ENCODE data around the gene UPK1A.

UPK1A gene

GRCh38 chr19:35715355-35715809 lies 49.1 kb downstream of the UPK1A start:
- Histone ChIP-seq H3K4me3 (ENCODE audit: insufficient read depth, low read depth, low read length, poor library complexity, severe bottlenecking) (no peak overlapping the region), H3K9me3 (ENCODE audit: control insufficient read depth, low read length) (no peaks in the 10 kb centered on the region), H3K4me1 (ENCODE audit: control insufficient read depth, insufficient read depth, low read length, poor library complexity, severe bottlenecking) (peaks cover 53% of the 10 kb centered on the region), H3K27ac (ENCODE audit: insufficient read depth, low read length, poor library complexity, severe bottlenecking) (no peak overlapping the region), H3K27me3 (replicated peaks; ENCODE audit: control insufficient read depth, insufficient read depth, low read length, poor library complexity, severe bottlenecking) (no peaks in the 10 kb centered on the region), H3K36me3 (ENCODE audit: control insufficient read depth, insufficient read depth, low read length) (no peaks in the 10 kb centered on the region)
- no peak for DNase-seq

DNA sequence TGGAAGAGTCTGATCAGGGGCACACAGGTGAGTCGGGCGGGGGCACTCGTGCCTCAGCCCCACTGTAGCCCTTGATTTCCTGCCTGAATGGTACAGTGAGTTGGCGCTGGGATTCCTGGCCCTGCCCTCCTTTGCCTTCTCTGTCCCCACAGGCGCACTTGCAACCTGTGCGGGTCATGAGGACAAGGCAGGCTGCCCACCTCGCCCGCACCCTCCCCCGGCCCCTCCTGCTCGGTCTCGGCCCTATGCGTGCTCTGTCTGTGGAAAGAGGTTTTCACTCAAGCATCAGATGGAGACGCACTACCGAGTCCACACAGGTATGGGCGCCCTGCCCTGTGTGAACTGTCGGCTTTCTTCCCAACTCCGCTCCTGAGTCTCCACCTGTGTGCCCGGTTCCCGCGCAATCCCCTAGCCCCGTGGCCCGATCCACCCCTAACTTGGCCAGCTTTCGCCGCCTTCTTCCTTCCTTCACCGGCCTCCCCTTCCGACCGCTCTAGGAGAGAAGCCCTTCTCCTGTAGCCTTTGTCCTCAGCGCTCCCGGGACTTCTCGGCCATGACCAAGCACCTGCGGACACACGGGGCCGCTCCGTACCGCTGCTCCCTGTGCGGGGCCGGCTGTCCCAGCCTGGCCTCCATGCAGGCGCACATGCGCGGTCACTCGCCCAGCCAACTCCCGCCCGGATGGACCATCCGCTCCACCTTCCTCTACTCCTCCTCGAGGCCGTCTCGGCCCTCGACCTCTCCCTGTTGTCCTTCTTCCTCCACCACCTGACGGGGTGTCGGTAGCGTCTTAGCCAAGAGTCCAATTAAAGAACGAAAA lies 49.9 kb downstream of the UPK1A start:
- Histone ChIP-seq H3K4me1 (ENCODE audit: control insufficient read depth, insufficient read depth, low read length, poor library complexity, severe bottlenecking) (peaks cover 45% of the 10 kb centered on the region), H3K36me3 (ENCODE audit: control insufficient read depth, insufficient read depth, low read length) (peaks cover 4% of the 10 kb centered on the region), H3K27ac (ENCODE audit: insufficient read depth, low read length, poor library complexity, severe bottlenecking) (peak overlapping the region; percentile 80), H3K27me3 (replicated peaks; ENCODE audit: control insufficient read depth, insufficient read depth, low read length, poor library complexity, severe bottlenecking) (no peaks in the 10 kb centered on the region), H3K4me3 (ENCODE audit: insufficient read depth, low read depth, low read length, poor library complexity, severe bottlenecking) (peak overlapping the region; percentile 84), H3K9me3 (ENCODE audit: control insufficient read depth, low read length) (no peaks in the 10 kb centered on the region)
- no peak for DNase-seq

DNA sequence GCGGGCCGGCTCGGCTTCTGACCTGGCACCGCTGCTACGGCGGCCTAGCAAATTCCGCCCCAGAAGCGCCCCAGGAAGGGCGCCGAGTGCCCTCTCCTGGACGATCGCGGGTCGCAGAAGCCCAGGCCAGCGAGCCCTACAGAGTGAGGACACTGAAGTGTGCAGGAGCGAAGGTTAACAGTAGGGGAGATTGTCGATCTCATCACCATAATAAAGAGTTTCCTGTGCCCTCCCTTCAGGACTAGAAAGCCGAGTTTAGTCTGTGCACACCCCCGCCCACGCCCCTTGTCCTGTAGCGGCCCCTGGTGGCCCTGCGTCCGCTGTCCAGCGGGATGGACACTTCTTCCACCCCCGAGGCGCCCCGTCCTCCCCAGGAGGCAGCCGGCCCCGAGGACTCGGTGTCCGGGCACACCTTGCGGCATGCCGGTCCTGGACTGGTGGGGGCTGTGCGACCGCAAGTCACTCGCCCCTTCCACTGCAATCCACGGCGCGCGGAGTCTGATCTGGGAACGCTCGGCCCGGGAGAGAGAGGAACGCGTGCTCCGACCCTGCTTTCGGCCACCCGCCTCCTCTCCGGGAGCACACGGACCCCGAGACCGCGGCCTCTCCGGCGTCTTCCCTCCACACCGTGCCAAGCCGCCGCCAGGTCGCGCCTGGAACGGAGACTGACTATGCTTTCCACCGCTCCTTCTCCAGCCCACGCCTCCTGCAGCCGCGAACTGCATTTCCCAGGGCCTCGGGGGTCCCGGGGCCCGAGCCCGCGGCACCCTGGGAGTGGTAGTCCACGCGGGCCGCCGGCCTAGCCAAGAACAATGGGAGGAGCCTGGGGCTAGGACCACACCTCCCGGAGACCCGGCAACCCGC lies 50.7 kb downstream of the UPK1A start:
- peak overlapping the region; percentile 80 for H3K27ac ChIP-seq (ENCODE audit: insufficient read depth, low read length, poor library complexity, severe bottlenecking)
- peaks cover 44% of the 10 kb centered on the region for H3K4me1 ChIP-seq (ENCODE audit: control insufficient read depth, insufficient read depth, low read length, poor library complexity, severe bottlenecking)

DNA sequence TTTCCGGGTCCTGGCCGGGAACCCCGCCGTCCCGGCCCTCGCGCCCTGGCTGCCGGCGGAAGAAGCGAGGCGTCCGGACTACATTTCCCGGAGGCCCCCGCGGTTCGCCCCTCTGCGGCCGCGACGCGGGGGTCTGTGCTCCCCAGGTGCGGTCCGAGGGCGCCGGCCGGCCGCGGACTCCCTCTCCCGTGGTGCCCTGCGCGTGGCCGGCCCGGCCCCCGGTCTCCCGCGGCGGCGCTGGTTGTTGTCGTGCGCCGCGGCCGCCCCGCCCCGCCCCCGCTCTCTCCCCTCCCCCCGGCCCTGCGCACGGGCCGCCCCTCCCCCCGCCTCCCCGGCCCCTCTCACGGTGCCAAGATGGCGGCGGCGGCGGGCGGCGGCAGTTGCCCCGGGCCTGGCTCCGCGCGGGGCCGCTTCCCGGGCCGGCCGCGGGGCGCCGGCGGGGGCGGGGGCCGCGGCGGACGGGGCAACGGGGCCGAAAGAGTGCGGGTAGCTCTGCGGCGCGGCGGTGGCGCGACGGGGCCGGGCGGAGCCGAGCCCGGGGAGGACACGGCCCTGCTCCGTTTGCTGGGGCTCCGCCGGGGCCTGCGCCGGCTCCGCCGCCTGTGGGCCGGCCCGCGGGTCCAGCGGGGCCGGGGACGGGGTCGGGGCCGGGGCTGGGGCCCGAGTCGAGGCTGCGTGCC lies 51.5 kb downstream of the UPK1A start, which contains the start of gene KMT2B:
Gene KMT2B (plus strand): TSS at position 339 of the 680 bp plus-strand sequence. CDS start 16 bp downstream, at position 355.
- Histone ChIP-seq H3K36me3 (ENCODE audit: control insufficient read depth, insufficient read depth, low read length) (peaks cover 21% of the 10 kb centered on the region), H3K9me3 (ENCODE audit: control insufficient read depth, low read length) (no peaks in the 10 kb centered on the region), H3K4me1 (ENCODE audit: control insufficient read depth, insufficient read depth, low read length, poor library complexity, severe bottlenecking) (peaks cover 37% of the 10 kb centered on the region), H3K4me3 (ENCODE audit: insufficient read depth, low read depth, low read length, poor library complexity, severe bottlenecking) (peak within 1 kb of the TSS; percentile 84), H3K27ac (ENCODE audit: insufficient read depth, low read length, poor library complexity, severe bottlenecking) (peak within 1 kb of the TSS; percentile 80), H3K27me3 (replicated peaks; ENCODE audit: control insufficient read depth, insufficient read depth, low read length, poor library complexity, severe bottlenecking) (no peaks in the 10 kb centered on the region)
- DNase-seq: no peak

More for the DNA sequence above, 50.7 kb downstream of the UPK1A start:
- Histone ChIP-seq H3K9me3 (ENCODE audit: control insufficient read depth, low read length) (no peaks in the 10 kb centered on the region), H3K27me3 (replicated peaks; ENCODE audit: control insufficient read depth, insufficient read depth, low read length, poor library complexity, severe bottlenecking) (no peaks in the 10 kb centered on the region), H3K4me3 (ENCODE audit: insufficient read depth, low read depth, low read length, poor library complexity, severe bottlenecking) (peak overlapping the region; percentile 84), H3K36me3 (ENCODE audit: control insufficient read depth, insufficient read depth, low read length) (peaks cover 13% of the 10 kb centered on the region)
- DNase-seq: peak; percentile 93 to 95 (median 94)

DNA sequence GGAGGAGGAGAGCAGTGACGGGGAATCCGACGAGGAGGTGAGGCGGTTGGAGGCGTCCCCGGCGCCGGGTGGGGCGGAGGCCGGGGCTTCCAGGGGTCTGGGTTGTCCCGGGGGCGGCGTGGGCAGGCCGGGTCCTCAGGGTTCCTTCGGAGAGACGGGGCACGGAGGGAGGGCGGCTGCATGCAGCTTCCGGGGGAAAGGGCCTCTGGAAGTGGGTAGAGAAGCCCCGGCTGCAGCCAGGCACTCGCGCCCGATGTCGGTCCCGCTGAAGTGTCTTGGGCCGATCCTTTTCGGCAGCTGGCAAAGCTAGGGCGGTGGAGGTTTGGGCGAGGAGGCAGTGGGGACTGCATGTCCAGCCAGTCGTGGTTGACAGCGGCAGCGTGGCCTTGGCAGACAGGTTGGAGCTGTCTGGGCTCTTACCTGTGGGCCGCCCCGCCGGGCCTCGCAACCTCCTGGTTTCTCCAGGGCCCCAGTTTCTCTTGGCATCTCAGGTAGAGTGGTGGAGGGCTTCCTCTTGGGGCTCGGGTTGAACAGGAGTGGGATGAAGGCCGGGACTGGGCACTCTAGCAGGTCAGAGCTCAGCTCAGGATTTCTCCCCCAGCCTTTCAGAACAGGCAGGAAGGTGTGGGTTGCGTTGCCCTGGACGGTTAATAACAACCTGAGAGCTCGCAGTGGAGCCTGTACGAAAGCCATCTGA lies 52.2 kb downstream of the UPK1A start:
- Histone ChIP-seq H3K4me1 (ENCODE audit: control insufficient read depth, insufficient read depth, low read length, poor library complexity, severe bottlenecking) (peaks cover 30% of the 10 kb centered on the region), H3K4me3 (ENCODE audit: insufficient read depth, low read depth, low read length, poor library complexity, severe bottlenecking) (peak overlapping the region; percentile 61), H3K27me3 (replicated peaks; ENCODE audit: control insufficient read depth, insufficient read depth, low read length, poor library complexity, severe bottlenecking) (no peaks in the 10 kb centered on the region), H3K36me3 (ENCODE audit: control insufficient read depth, insufficient read depth, low read length) (peaks cover 27% of the 10 kb centered on the region), H3K9me3 (ENCODE audit: control insufficient read depth, low read length) (no peaks in the 10 kb centered on the region), H3K27ac (ENCODE audit: insufficient read depth, low read length, poor library complexity, severe bottlenecking) (peak overlapping the region; percentile 64)
- peak in 1 of 3 donors; percentile 24 for DNase-seq

GRCh38 chr19:35719402-35720162 lies 53.3 kb downstream of the UPK1A start:
- H3K27me3 ChIP-seq (replicated peaks; ENCODE audit: control insufficient read depth, insufficient read depth, low read length, poor library complexity, severe bottlenecking): no peaks in the 10 kb centered on the region
- no peak overlapping the region for H3K27ac ChIP-seq (ENCODE audit: insufficient read depth, low read length, poor library complexity, severe bottlenecking)
- peaks cover 38% of the 10 kb centered on the region for H3K36me3 ChIP-seq (ENCODE audit: control insufficient read depth, insufficient read depth, low read length)
- no peak for DNase-seq
- H3K4me3 ChIP-seq (ENCODE audit: insufficient read depth, low read depth, low read length, poor library complexity, severe bottlenecking): peak overlapping the region; percentile 61
- H3K9me3 ChIP-seq (ENCODE audit: control insufficient read depth, low read length): no peaks in the 10 kb centered on the region
- H3K4me1 ChIP-seq (ENCODE audit: control insufficient read depth, insufficient read depth, low read length, poor library complexity, severe bottlenecking): peaks cover 30% of the 10 kb centered on the region

GRCh38 chr19:35720163-35720524 lies 53.8 kb downstream of the UPK1A start:
- Histone ChIP-seq H3K4me3 (ENCODE audit: insufficient read depth, low read depth, low read length, poor library complexity, severe bottlenecking) (no peak overlapping the region), H3K27ac (ENCODE audit: insufficient read depth, low read length, poor library complexity, severe bottlenecking) (no peak overlapping the region), H3K36me3 (ENCODE audit: control insufficient read depth, insufficient read depth, low read length) (peaks cover 44% of the 10 kb centered on the region), H3K4me1 (ENCODE audit: control insufficient read depth, insufficient read depth, low read length, poor library complexity, severe bottlenecking) (peaks cover 30% of the 10 kb centered on the region), H3K27me3 (replicated peaks; ENCODE audit: control insufficient read depth, insufficient read depth, low read length, poor library complexity, severe bottlenecking) (no peaks in the 10 kb centered on the region), H3K9me3 (ENCODE audit: control insufficient read depth, low read length) (no peaks in the 10 kb centered on the region)
- DNase-seq: no peak

DNA sequence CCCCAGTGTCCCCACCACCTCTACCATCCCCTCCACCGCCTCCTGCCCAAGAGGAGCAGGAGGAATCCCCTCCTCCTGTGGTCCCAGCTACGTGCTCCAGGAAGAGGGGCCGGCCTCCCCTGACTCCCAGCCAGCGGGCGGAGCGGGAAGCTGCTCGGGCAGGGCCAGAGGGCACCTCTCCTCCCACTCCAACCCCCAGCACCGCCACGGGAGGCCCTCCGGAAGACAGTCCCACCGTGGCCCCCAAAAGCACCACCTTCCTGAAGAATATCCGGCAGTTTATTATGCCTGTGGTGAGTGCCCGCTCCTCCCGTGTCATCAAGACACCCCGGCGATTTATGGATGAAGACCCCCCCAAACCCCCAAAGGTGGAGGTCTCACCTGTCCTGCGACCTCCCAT lies 54.3 kb downstream of the UPK1A start:
- no peaks in the 10 kb centered on the region for H3K27me3 ChIP-seq (replicated peaks; ENCODE audit: control insufficient read depth, insufficient read depth, low read length, poor library complexity, severe bottlenecking)
- H3K36me3 ChIP-seq (ENCODE audit: control insufficient read depth, insufficient read depth, low read length): peaks cover 49% of the 10 kb centered on the region
- H3K27ac ChIP-seq (ENCODE audit: insufficient read depth, low read length, poor library complexity, severe bottlenecking): no peak overlapping the region
- no peak overlapping the region for H3K4me3 ChIP-seq (ENCODE audit: insufficient read depth, low read depth, low read length, poor library complexity, severe bottlenecking)
- H3K4me1 ChIP-seq (ENCODE audit: control insufficient read depth, insufficient read depth, low read length, poor library complexity, severe bottlenecking): peaks cover 29% of the 10 kb centered on the region
- H3K9me3 ChIP-seq (ENCODE audit: control insufficient read depth, low read length): no peaks in the 10 kb centered on the region
- no peak for DNase-seq

GRCh38 chr19:35721374-35721773 lies 55.1 kb downstream of the UPK1A start:
- Histone ChIP-seq H3K9me3 (ENCODE audit: control insufficient read depth, low read length) (no peaks in the 10 kb centered on the region), H3K4me3 (ENCODE audit: insufficient read depth, low read depth, low read length, poor library complexity, severe bottlenecking) (no peak overlapping the region), H3K36me3 (ENCODE audit: control insufficient read depth, insufficient read depth, low read length) (peaks cover 56% of the 10 kb centered on the region), H3K27ac (ENCODE audit: insufficient read depth, low read length, poor library complexity, severe bottlenecking) (no peak overlapping the region), H3K4me1 (ENCODE audit: control insufficient read depth, insufficient read depth, low read length, poor library complexity, severe bottlenecking) (peaks cover 21% of the 10 kb centered on the region), H3K27me3 (replicated peaks; ENCODE audit: control insufficient read depth, insufficient read depth, low read length, poor library complexity, severe bottlenecking) (no peaks in the 10 kb centered on the region)
- no peak for DNase-seq
